CD4-positive, alpha-beta T cell treated with Interferon gamma for 1 hour (primary cell): Measurements from ENCODE around the gene TMEM181.
"Not testable (repeated sequence)": the region's sequence is repeated elsewhere in the genome, so short reads cannot be mapped to it uniquely, and the experiment has no call there.

Source experiments
- DNase-seq: peaks from one replicate; pipeline ENCODE4 v3.0.0-alpha.2; 2020

The TMEM181 gene

DNA sequence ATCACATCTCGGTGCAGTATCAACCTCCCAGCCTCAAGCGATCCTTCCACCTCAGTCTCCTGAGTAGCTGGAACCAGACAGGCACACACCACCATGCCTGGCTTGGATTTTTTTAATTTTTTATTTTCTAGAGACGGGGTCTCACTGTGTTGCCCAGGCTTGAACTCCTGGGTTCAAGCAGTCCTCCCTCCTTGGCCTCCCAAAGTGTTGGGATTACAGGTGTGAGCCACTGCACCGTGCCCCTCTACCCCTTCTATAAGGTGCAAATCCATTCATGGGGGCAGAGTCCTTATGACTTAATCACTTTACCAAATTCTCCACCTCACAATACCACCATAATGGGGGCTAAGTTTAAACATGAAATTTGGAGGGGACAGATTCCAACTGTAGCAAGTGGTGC lies 37.7 kb downstream of the TMEM181 start:
- DNase-seq: no peak

DNA sequence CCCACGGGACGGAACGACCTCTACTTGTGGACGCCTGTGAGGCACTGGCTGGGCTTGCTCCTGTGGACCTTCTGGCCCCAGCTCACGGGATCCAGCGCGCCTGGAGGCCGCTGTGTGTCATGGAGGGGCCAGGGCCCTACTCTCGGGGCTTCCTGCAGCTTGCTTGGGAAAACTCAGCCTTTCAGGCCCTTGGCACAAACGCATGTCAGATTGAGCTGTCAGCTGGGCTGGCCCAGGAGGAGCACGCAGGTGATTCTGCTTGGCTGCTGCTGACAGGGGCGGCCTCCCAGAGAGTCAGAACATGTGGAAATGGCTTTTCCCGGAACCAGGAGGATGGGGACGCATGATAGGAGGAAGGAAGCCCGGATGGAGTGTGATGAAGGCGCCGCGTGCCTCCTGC lies 39.7 kb downstream of the TMEM181 start:
- DNase-seq: no peak

DNA sequence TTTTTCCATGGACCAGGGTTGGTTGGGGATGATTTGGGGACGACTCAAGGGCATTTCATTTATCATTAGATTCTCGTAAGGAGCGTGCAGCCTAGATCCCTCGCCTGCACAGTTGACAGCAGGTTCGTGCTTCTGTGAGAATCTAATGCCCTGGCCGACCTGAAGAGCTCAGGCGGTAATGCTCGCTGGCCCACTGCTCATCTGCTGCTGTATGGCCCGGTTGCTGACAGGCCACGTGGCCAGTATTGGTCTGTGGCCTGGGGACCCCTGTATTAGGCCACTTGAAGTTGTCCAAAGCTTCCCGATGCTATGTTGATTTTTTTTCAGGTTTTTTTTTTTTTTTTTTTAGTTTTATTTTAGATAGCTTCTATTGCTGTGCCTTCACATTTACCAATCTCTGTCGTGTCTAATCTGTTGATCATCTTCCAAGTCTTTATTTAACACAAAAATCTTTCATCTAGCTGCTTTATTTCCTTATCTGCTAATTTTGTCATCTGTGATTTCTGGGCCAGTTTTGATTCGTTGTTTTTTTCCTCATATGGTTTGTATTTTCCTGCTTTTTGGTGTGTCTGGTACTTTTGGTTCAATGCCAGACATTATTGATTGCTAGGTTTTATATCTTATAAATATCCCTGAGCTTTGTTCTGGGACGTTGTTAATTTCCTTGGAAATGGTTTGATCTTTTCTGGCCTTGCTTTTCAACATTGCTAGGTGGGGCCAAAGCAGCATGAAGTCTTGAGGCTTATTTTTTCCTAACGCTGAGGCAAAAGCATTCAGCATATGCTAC lies 43.6 kb downstream of the TMEM181 start:
- DNase-seq: no peak

DNA sequence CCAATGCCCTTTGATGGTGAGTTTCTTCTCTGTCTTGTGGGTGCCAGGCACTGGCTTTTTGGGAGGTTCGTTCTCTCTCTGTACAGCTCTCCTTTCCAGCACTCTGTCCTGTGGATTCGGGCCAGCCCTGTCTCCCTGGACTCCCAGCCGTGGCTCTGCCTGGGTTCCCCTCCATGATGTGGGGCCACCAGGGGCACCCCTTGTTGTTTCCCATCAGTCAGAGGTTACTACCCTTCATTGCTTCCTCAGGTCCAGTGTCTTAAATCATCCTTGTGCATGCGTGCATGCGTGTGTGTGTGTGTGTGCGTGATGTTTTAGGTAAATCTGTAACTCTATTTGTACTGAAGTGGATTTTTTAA lies 44.1 kb downstream of the TMEM181 start:
- no peak for DNase-seq

DNA sequence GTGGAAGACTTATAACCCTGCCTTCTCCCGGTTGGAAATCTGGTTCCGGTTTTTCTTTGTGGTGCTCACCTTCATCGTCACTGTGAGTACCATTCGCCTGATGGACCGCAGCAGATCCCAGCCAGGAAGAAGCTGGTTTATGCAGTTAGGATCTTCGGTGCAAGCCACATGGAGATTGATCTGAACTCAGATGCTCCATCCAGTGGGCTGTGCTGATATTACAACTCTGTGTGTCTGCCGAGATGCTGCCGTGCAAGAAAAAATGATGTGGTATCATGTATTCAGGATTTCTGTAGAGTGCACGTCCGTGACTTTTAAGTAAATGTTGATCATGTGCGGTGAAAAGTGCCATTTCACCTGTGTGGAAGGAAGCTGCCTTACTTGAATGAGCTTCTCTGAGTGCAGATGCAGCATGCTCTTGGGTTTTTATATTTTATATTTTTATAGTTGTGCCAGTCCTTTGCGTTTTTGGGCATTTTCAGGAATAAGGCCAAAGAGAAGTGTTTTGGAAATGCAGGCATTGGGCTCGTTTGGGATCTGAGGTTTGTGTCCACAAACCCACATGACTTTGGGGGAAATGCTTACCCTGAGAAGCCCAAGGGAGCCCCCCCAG lies 45.5 kb downstream of the TMEM181 start:
- peak; percentile 42 for DNase-seq

DNA sequence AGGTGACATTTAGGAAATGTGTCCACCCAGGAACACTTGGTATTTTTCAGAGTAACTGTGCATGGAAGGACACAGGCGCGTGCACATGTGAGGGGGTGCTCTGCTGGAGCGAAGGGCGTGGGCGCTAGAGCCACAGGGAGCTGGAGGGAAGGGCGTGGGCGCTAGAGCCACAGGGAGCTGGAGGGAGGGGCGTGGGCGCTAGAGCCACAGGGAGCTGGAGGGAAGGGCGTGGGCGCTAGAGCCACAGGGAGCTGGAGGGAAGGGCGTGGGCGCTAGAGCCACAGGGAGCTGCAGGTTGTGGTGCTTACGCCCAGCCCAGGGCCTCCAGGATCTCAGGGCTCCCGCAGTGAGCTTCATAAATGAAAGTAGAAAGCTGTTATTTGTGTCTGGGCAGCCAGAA lies 46.1 kb downstream of the TMEM181 start:
- DNase-seq: not testable (repeated sequence)

DNA sequence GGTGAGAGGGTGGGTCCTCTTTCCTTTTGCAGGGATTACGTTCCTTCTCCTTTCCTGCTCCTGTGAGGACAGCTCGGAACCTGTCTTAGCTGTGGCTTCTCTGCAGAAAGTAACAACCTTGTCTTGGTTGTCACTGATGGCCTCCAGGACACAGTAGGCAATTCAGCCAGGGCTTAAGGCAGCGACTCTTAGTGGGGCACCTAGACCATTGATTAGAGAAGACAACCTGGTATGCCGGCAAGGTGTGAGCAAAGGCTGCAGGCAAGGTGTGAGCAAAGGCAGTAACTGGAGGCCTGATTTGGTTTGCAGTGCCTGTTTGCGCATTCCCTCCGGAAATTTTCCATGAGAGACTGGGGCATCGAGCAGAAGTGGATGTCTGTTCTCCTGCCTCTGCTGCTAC lies 47.0 kb downstream of the TMEM181 start:
- DNase-seq: no peak

DNA sequence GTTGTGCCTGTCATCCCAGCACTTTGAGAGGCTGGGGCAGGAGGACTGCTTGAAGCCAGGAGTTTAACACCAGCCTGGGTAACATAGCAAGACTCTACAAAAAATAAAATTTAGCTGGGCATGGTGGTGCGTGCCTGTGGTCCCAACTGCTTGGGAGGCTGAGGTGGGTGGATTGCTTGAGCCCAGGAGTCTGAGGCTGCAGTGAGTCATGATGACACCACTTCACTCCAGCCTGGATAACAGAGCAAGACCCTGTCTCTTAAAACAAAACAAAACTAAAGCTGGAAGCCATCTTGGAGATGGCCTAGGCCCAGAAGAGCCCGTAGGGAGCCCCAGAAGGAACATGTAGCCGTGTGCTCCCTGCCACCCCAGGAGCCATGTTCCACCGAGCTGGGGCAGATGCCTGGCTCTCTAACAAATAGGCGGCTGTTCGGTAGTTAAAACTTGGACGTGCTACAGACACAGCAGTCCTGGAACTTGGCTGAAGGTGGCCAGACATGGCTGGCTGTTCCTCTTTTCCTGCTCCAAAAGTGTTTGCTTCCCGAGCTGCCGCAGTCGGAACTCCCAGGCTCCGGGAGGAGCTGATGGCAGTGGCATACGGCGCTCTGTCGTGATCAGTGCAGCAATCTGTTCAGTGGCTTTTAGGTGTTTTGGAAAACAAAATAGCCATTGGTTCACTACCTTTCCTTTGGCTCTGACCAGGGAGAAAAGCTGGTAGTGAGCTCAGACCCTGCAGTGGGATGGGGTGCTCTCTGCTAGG lies 47.7 kb downstream of the TMEM181 start:
- no peak for DNase-seq

DNA sequence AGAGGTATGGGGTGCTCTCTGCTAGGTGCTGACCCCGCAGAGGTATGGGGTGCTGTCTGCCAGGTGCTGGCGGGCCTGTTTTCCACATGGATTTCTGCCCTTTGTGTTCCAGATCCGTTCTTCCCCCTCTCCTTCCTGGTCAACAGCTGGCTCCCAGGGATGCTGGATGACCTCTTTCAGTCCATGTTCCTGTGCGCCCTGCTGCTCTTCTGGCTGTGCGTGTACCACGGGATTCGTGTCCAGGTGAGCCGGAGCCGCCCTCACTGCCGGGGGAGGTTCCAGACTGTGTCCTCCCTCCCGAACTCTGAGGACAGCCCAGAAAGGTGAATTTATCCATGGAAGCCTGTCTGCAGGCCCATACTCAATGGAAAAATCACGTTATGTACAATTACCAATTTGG lies 48.3 kb downstream of the TMEM181 start:
- no peak for DNase-seq

DNA sequence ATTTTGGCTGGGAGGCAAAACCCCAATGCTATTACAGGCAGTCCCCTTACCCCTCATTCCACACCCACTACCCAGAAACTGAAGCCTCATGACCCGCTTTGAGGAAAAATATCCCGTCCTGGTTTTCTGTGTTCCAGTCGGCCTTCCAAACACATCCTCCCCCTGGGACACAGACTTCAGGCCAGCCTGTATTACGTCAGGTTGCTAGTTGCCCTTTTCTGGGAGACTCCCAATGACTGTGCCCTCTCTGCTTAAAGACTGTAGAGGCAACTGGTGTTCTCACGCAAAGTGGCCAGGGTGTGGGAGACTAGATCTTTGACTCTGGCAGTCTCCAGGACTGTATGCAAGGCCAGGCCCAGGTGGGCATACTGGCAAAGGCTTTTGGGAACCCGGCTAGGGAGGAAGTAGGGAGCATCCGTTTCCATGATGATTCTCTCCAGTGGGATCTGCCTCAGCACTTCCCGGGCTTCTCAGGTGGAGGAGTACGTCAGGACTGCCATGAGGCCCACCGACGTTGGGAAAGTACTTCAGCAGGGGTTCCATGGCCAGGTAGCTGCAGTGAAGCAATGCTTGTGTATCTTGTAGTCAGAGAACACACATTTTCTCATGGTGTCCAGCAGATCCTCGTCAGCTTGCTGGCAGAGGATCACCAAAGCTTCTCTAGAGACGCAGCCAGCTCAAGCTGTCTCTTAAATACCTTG lies 49.7 kb downstream of the TMEM181 start:
- no peak for DNase-seq

DNA sequence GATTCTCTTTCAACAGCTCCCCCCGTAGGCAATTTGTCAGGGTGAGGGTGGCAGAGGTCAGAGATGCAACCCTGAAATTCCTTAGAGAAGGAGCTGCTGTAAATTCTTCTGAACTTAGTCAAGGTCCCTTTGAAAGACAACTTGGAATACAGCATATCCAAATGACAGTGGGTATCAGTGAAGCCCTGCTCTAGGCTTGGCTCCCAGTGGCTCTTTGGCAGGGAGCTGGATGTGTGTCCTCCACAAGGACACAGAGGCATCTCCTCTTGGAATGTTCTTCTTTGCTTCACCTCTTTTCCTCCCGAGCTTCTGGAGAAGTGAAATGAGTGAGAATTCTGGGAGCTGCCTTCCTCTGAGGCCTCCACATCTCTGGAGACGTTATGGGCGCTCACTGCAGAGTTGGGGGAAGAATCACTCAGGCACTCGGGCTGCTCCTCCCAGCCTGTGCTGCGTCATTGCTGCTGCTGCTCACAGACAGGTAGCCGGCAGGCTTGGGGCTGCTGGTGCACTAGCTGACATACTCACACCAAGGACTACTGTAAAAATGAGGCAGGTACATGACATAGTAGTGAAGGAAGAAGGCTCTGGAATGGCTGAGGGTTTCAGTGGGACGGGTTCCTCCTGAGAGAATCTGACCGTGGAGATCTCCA lies 50.6 kb downstream of the TMEM181 start:
- DNase-seq: no peak

DNA sequence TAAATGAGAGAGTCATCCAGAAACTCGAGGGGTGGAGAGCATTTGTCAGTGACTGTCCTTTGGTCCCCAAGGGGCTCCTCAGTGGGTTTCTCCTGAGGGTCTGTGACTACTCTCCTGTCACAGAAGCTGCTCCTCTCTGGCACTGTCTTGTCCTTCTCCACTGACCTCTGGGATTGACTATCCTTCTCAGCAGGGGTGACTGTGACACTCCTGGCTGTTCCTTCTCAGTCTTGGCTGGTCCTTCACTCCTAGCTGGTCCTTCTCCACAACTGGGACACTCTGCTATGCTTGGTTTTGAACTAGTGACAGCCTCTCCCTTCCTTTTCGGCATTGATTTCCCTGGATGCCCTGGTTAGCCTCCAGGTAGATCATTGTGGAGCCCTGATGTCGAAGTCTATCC lies 51.1 kb downstream of the TMEM181 start:
- no peak for DNase-seq

DNA sequence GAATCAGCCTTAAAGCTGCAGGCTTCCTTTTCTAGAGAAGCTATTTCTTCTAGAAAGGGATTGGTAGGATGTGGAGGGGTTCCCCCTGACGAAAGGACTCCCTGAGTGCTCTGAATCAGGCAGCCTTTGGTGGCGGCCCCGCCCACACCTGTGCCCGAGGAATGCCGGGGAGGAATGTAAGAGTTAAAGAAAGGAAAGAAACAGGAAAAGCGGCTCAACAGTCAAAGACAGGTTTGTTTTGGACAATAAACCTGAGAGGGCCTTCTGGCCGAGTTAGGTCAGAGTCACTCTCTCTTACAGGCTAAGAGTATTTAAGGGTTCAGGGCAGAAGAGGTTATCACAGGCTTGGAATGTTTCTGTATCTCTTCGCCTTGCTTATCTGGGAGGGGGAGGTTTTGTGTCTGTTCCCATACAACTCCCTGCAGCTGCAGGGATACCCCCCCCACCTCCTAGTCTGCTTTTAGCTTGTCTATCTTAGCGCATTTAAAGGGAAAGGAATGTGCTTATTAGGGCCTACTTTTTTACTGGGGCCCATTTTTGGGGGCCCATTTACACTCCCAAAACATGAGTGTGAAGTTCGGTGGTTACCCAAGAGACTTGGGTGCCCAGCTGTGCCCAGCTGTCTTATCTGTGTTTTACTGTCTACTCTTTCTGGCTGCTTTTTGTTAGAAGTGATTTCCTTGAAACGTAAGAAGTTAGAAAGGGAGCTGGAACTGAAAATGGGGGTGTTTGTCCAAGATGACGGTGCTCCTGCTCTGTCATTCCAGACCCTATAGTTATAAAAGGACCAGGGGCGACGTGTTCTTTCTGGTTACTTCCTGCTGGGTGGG lies 51.9 kb downstream of the TMEM181 start:
- DNase-seq: no peak

DNA sequence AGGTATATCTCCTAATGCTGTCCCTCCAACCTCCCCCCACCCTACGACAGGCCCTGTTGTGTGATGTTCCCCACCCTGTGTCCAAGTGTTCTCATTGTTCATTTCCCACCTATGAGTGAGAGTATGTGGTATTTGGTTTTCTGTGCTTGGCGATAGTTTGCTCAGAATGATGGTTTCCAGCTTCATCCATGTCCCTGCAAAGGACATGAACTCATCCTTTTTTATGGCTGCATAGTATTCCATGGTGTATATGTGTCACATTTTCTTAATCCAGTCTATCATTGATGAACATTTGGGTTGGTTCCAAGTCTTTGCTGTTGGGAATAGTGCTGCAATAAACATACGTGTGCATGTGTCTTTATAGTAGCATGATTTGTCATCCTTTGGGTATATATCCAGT lies 54.7 kb downstream of the TMEM181 start:
- DNase-seq: not testable (repeated sequence)

DNA sequence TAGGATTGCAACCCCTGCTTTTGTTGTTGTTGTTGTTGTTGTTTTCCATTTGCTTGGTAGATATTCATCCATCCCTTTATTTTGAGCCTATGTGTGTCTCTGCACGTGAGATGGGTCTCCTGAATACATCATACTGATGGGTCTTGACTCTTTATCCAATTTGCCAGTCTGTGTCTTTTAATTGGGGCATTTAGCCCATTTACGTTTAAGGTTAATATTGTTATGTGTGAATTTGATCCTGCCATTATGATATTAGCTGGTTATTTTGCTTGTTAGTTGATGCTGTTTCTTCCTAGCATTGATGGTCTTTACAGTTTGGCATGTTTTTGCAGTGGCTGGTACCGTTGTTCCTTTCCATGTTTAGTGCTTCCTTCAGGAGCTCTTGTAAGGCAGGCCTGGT lies 58.4 kb downstream of the TMEM181 start:
- DNase-seq: not testable (repeated sequence)

DNA sequence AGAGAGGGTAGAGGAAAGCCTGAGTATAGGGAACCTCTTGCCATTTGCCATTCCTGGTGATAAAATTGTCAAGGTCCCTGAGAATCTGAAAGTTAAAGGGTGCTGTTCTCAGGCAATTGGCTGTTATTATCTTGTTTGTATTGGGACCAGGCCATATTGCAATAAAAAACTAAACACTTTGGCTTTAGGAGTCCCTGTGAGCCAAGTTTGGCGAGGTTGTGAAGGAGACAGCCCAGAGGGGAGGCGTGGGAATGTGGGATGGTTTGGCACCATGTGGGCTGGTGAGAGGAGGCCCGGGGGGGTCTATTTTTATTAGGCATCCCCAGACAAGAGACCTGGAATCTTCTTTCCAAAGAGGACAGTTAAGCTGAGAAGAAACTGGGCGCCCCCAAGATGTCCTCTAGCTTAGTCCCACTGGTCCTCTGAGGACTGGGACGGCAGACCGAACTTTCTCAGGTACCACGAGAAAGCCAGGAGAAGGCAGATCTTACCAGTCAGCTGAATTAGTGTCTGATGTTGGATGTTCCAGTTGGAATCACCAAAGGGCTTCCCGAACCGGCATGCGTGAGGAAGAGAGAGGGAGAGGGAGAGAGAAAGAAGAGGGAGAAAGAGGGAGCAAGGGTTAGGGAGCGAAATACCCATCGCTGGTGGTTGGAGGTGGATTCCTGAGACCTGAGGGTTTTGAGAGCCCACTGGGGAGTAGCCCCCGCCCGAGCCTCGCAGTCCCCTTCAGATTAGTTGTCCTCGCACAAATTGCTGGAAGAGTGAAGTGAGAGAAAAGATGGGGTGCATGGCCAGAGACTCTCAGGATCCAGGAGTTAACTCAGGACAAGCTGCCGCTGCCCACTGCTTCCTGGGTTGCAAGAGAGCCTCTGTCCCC lies 60.3 kb downstream of the TMEM181 start:
- DNase-seq: no peak

DNA sequence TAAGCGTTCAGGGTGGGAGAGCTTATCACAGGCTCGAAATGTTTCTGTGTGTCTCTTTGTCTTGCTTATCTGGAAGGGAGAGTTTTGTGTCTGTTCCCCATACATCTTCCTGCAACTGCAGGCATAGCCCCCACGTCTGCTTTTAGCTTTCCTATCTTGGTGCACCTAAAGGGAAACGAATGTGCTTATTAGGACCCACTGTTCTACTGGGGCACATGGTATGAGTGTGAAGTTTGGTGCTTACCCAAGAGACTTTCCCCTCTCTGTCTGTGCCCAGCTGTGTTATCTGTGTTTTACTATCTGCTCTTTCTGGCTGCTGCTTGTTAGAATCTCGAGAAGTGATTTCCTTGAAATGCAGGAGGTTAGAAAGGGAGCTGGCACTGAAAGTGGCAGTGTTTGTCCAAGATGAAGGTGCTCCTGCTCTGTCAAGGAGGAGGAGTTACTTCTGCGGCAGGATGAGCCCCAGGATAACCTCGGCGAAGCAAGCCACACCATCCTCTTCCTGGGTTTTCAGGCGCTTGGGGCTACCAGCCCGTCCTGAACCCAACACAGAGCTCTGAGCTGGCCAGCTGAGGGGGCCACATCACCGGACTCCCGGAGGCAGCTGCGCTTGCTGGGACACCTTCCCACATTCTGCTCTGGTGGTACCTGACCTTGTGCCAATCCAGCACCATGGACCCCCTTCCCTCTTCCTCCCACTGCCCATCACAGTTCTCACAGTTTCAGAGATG lies 61.2 kb downstream of the TMEM181 start:
- no peak for DNase-seq

DNA sequence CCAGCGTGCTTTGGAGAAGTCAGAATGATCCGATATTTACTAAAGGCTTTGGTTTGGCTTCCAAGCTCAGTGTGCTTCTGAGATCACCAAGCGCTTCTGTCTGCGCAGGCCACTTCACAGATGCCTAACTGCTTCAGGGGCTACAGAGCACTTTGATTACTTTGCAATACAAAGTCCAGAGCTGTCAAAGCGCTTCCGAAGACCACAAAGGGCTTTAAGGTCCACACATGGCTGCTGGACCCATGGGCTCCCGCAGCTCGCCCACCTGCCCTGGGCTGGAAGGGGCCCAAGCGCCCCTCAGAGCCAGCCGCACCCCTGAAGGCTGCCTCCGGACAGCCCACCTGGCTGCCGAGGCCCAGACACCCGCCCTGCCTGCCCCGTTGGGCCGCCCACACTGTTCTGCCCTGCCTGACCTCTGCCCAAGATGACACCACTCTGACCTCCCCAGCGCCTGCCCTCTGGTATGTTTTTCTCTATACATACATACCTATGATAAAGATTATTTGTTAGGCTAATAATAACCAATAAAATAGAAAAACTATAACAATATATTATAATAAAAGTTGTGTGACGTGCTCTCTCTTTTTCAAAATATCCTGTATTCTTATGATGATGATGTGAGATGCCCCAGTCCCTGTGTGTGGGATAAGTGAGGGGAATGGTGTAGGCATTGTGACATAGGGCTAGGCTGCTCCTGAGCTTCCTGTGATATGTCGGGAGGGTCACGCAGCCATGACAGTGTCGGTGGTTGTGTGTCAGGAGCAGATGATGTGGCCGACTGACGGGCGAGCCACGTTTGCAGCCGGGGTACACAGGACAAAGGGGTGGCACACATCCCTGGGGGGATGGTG lies 62.0 kb downstream of the TMEM181 start:
- no peak for DNase-seq

DNA sequence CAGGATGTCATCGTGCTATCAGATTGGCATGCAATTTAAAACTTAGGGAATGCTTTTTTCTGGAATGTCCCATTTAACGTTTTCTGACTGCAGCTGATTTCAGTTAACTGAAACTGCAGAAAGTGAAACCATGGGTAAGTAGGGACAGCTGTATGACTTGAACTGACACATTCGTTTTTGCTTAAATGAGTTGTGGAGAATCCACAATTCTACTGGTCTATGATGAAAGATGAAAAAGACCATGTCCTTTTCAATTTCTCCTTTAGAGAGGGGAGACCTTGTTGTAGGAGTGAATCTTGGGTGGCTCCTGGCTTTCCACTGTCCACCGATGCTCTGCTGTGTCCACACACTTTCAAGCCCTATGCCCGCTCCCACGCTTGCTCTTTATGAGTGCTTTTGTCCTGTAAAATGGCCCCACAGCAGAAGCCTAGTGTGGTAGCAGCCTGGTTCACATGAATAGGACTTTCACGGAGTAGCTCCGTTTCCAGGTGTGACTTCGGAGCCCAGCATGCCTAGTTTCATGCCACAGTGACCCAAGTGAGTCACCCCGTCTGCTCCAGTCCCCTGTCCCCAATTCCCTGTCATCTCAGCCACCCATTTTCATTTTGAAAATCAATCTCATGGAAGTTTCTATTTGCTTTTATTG lies 62.8 kb downstream of the TMEM181 start:
- DNase-seq: no peak
